SKM-1 treated with dmso at 0.1 percent for 144 hours (cell line): ENCODE measurements around the gene AKR1E2.

Experiments used
- DNase-seq: peaks from one replicate; lab custom pipeline; 2025; ENCODE audit not compliant: unreplicated experiment; lab: John Stamatoyannopoulos, UW

The AKR1E2 gene

DNA sequence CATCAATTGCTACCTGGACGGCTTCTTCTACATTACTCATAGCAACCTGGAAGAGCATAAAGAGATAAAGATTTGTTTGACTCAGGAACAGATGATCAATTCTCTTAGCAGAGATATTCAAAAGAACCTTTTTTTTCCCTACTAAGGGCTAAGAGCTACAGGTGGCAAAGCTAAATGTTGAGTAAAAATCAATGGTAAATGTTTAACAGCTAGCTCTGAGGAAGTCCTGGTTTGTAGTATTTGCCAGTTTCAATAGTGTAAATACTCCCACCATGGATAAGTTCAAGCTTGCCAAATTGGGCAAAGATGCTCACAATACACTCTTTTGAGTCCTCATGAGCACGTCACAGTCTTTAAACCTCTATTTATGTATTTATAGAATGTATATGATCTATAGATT is 64.0 kb downstream of the AKR1E2 start:
- no peak for DNase-seq

DNA sequence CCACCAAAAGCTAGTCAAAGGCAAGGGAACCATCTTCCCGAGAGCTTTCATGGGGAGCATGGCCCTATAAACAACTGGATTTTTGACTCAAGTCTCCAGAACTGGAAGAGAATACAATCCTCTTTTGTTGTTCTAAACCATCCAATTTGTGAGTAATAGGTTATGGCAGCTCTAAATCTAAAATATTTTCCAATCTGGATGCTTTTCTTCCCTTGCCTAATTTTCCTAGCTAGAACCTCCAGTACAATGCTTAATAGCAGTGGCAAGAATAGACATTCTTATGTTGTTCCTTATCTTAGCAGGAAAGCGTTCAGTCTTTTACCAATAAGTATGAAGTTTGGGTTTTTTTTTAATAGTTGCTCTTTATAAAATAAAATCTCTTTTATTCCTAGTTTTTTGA is 66.7 kb downstream of the AKR1E2 start:
- no peak for DNase-seq

- DNase-seq: no peak
Measured at GRCh38 chr10:4894335-4894734, 68.3 kb downstream of the AKR1E2 start.
